H1 (cell line): ENCODE measurements around the gene GNAQ. TPM values are rescaled to one million over a fixed set of nuclear protein-coding genes. Genes with fewer than 3 reads are reported as not detected.

Experiments used
- BACH1 ChIP-seq: IDR thresholded peaks from 2 replicates; pipeline ENCODE4 v1.6.1; 2012; ENCODE audit warnings: low read length, improper control_type of control experiment
- CHD7 ChIP-seq: fragments of 300-600 bp; sonication (generic); IDR thresholded peaks from 2 replicates; pipeline ENCODE4 v1.7.1; 2012; ENCODE audit warnings: low read length, moderate library complexity, mild to moderate bottlenecking, inconsistent platforms; ENCODE audit not compliant: insufficient replicate concordance
- EP300 ChIP-seq, 2 experiments: IDR thresholded peaks; 1 replicate in 1 of 2; 2 replicates in 1 of 2; pipeline ENCODE4 v1.6.1; 2011 to 2012; ENCODE audit warnings: low read depth in 2 of 2, low read length in 2 of 2, mild to moderate bottlenecking in 2 of 2, borderline replicate concordance in 1 of 2, inconsistent platforms in 1 of 2, moderate library complexity in 1 of 2
- SRF ChIP-seq: IDR thresholded peaks from 2 replicates; pipeline ENCODE4 v1.6.1; 2011; ENCODE audit warnings: mild to moderate bottlenecking, low read depth, low read length, moderate library complexity
- SUZ12 ChIP-seq: fragments of 200-600 bp; sonication (generic); IDR thresholded peaks from 2 replicates; pipeline ENCODE4 v1.6.1; 2012; ENCODE audit warnings: mild to moderate bottlenecking, inconsistent platforms, low read length, moderate library complexity, mixed read lengths
- polyA plus RNA-seq, 7 experiments: library from polyadenylated mRNA; depleted of rRNA in 3 of 7; stranded (reverse) in 5 of 7; unstranded in 2 of 7; fragments of >200 nt in 5 of 7; fragments of 200-250 nt in 2 of 7; gene quantifications; 1 replicate in 5 of 7; 2 replicates in 1 of 7; 4 replicates in 1 of 7; pipeline versions ENCODE4 v1.2.1 to v1.2.3, GENCODE V29; 2011 to 2013; ENCODE audit warnings: missing spikeins in 2 of 7, mixed read lengths in 2 of 7
- total RNA-seq: library from RNA; stranded (reverse); fragmentation: NEBNext Ultra II Directional; extraction: Animal tissue kit (Norgen Biotek cat#: 25700); gene quantifications from 2 replicates; pipeline ENCODE4 v1.2.1, GENCODE V29; 2021

GNAQ gene
- total and polyA plus RNA-seq, 2 of the 8 experiments (the other 6 are each of a cell fraction or from before 2014, with no cell fraction given), result 22.8 to 63.8 TPM

GRCh38 chr9:77927265-77927664 lies 104.3 kb downstream of the GNAQ start (continued):
- TF ChIP-seq CHD7 (no peak), BACH1 (no peak), SUZ12 (no peak), SRF (no peak), EP300 (IDR thresholded peaks at IDR 0.05; ENCODE audit: borderline replicate concordance in 1 of 2, low read depth in 2 of 2, low read length in 2 of 2) (no peak)
